Measurements from ENCODE around the gene CCDC28B.

The CCDC28B gene

GRCh38 chr1:32221980-32222755 is 21.8 kb downstream of the CCDC28B start, which contains the start of the genes EIF3I and TMEM234:
Gene EIF3I (plus strand): TSS chr1:32222407. CDS start chr1:32222442, 35 bp downstream.
Gene TMEM234 (minus strand): TSS chr1:32222353. CDS start chr1:32222322, 31 bp downstream.
- H3K4me3 ChIP-seq (ENCODE audit: low read depth, low read length) = peak within 1 kb of the TSS; percentile 83
- no peak for TF ChIP-seq CTCF (IDR thresholded peaks at IDR 0.05; ENCODE audit: low read depth, low read length)

GRCh38 chr1:32223683-32224082 is 23.3 kb downstream of the CCDC28B start:
- no peak for TF ChIP-seq CTCF (IDR thresholded peaks at IDR 0.05; ENCODE audit: low read depth, low read length)
- 0 out of 2 replicates have a peak overlapping the region, but pooled peaks have one; percentile 3 for H3K4me3 ChIP-seq (ENCODE audit: low read depth, low read length)

- no peak for TF ChIP-seq CTCF (IDR thresholded peaks at IDR 0.05; ENCODE audit: low read depth, low read length)
- H3K4me3 ChIP-seq (ENCODE audit: low read depth, low read length) = no peak overlapping the region
Observed at GRCh38 chr1:32224285-32224684, 23.9 kb downstream of the CCDC28B start.

- H3K4me3 ChIP-seq (ENCODE audit: low read depth, low read length) = no peak overlapping the region
- no peak for TF ChIP-seq CTCF (IDR thresholded peaks at IDR 0.05; ENCODE audit: low read depth, low read length)
Observed at GRCh38 chr1:32228771-32229170, 28.4 kb downstream of the CCDC28B start.

GRCh38 chr1:32231843-32232432 is 31.5 kb downstream of the CCDC28B start:
- TF ChIP-seq CTCF (IDR thresholded peaks at IDR 0.05; ENCODE audit: low read depth, low read length) = no peak
- H3K4me3 ChIP-seq (ENCODE audit: low read depth, low read length) = no peak overlapping the region

GRCh38 chr1:32232558-32233304 is 32.3 kb downstream of the CCDC28B start:
- no peak for TF ChIP-seq CTCF (IDR thresholded peaks at IDR 0.05; ENCODE audit: low read depth, low read length)
- H3K4me3 ChIP-seq (ENCODE audit: low read depth, low read length) = no peak overlapping the region

Data from WI38 (cell line).